DOHH2 (cell line): ENCODE results near the gene SPPL2B.

Source experiments
- CTCF ChIP-seq: fragments of 200-600 bp; sonication (generic); IDR thresholded peaks from one replicate; pipeline ENCODE4 v1.5.1; 2014; ENCODE audit warnings: antibody characterized with exemption, mild to moderate bottlenecking, low read depth, low read length; ENCODE audit not compliant: poor library complexity, severe bottlenecking
- EZH2phosphoT487 ChIP-seq: fragments of 200-600 bp; sonication (generic); IDR thresholded peaks from 2 replicates; pipeline ENCODE4 v1.6.1; 2017; ENCODE audit warnings: borderline replicate concordance, mild to moderate bottlenecking, antibody characterized with exemption, low read length, moderate library complexity, mixed read lengths

GRCh38 chr19:2309734-2310362 is 18.6 kb upstream of the SPPL2B start:
- TF ChIP-seq CTCF (no peak), EZH2phosphoT487 (no peak)
